HCT116 (cell line): ENCODE measurements around the gene LRRTM3. TPM values are rescaled to one million over a fixed set of nuclear protein-coding genes. Genes with fewer than 3 reads are reported as not detected.

Experiments used
- ATAC-seq: fragments of 200-7000 bp; cut with Tn5 transposase; 2 replicates; pipeline ENCODE4 v1.9.1; 2020; ENCODE audit warnings: mild to moderate bottlenecking, moderate library complexity
- BruUV-seq: library from RNA; stranded (reverse); fragments of 400-500 nt; replicated peaks from 2 replicates; lab custom pipeline; 2021; lab: Mats Ljungman, UMichigan
- CTCF ChIA-PET: fragments of 300-600 bp; sonication (Branson Sonifier 250); formaldehyde crosslinking; loops from one replicate; lab custom pipeline; 2021; ENCODE audit warnings: antibody characterized with exemption; lab: Charles Lee
- POLR2A ChIA-PET: fragments of 300-600, 350-600 bp; sonication (Branson Sonifier 250); formaldehyde crosslinking; loops from one replicate; lab custom pipeline; 2021; ENCODE audit warnings: antibody characterized with exemption; lab: Charles Lee
- RAD21 ChIA-PET, 2 experiments: fragments of 300-600 bp; sonication (Branson Sonifier 250); formaldehyde crosslinking; loops; one replicate each; lab custom pipeline; 2023; ENCODE audit warnings: low total read pairs in 2 of 2; ENCODE audit not compliant: uncharacterized antibody in 2 of 2, unreplicated experiment in 2 of 2, low non-redundant PET in 1 of 2; lab: Charles Lee
- DNase-seq: peaks from one replicate; pipeline ENCODE4 v3.0.0-alpha.2; 2010; ENCODE audit warnings: low read depth, low spot score
- H2AFZ ChIP-seq: fragments of 200-600 bp; shearing (Covaris generic), sonication (generic); 2 replicates; pipeline ENCODE4 v1.6.1; 2017; ENCODE audit warnings: low read depth, mixed run types, mixed read lengths, antibody characterized with exemption, low read length; ENCODE audit not compliant: poor library complexity, severe bottlenecking
- H3K27ac ChIP-seq: 2 replicates; pipeline ENCODE4 v1.5.1; 2012; ENCODE audit warnings: low read depth, low read length
- H3K27me3 ChIP-seq: fragments of 200-600 bp; sonication (generic); 2 replicates; pipeline ENCODE4 v1.6.1; 2016; ENCODE audit warnings: mixed run types, low read length, mixed read lengths; ENCODE audit not compliant: insufficient read depth
- H3K36me3 ChIP-seq, 2 experiments: fragments of 200-500 bp in 1 of 2; fragments of 200-600 bp in 1 of 2; sonication (Bioruptor generic) in 1 of 2; sonication (generic) in 1 of 2; 2 replicates each; pipeline versions ENCODE4 v1.5.1 to v1.6.1; 2014 to 2016; ENCODE audit warnings: low read length in 2 of 2, inconsistent platforms in 1 of 2, mixed read lengths in 1 of 2, mixed run types in 1 of 2; ENCODE audit not compliant: insufficient read depth in 2 of 2, control insufficient read depth in 1 of 2
- H3K4me1 ChIP-seq, 2 experiments: fragments of 200-600 bp in 1 of 2; sonication (generic) in 1 of 2; 2 replicates each; pipeline versions ENCODE4 v1.5.1 to v1.6.1; 2012 to 2017; ENCODE audit warnings: low read length in 2 of 2, inconsistent platforms in 1 of 2, mild to moderate bottlenecking in 1 of 2, mixed read lengths in 1 of 2, mixed run types in 1 of 2, moderate library complexity in 1 of 2; ENCODE audit not compliant: insufficient read depth in 2 of 2, control insufficient read depth in 1 of 2
- H3K4me2 ChIP-seq: fragments of 200-600 bp; sonication (generic); 2 replicates; pipeline ENCODE4 v1.6.1; 2017; ENCODE audit warnings: mixed run types, low read length, mixed read lengths
- H3K4me3 ChIP-seq, 2 experiments: fragments of 200-600 bp in 1 of 2; sonication (generic) in 1 of 2; replicated peaks in 1 of 2; 2 replicates each; pipeline ENCODE4 v1.5.1; 2011 to 2016; ENCODE audit warnings: low read length in 2 of 2, control low read depth in 1 of 2, low read depth in 1 of 2, mild to moderate bottlenecking in 1 of 2, mixed read lengths in 1 of 2, mixed run types in 1 of 2
- H3K79me2 ChIP-seq: fragments of 200-600 bp; sonication (generic); 2 replicates; pipeline ENCODE4 v1.6.1; 2017; ENCODE audit warnings: mild to moderate bottlenecking, mixed run types, low read length, moderate library complexity, mixed read lengths; ENCODE audit not compliant: insufficient read depth
- H3K9ac ChIP-seq: fragments of 200-600 bp; sonication (generic); 2 replicates; pipeline ENCODE4 v1.6.1; 2016; ENCODE audit warnings: low read length, mixed read lengths
- H3K9me2 ChIP-seq: fragments of 200-600 bp; sonication (generic), shearing (Covaris generic); 2 replicates; pipeline ENCODE4 v1.6.1; 2017; ENCODE audit warnings: mixed run types, mild to moderate bottlenecking, moderate library complexity; ENCODE audit not compliant: insufficient read depth
- H3K9me3 ChIP-seq, 2 experiments: fragments of 200-500 bp in 1 of 2; fragments of 200-600 bp in 1 of 2; sonication (Bioruptor generic) in 1 of 2; sonication (generic) in 1 of 2; 2 replicates each; pipeline ENCODE4 v1.6.1; 2014 to 2017; ENCODE audit warnings: low read length in 2 of 2, mixed read lengths in 2 of 2, inconsistent platforms in 1 of 2, low read depth in 1 of 2, mild to moderate bottlenecking in 1 of 2, mixed run types in 1 of 2, moderate library complexity in 1 of 2; ENCODE audit not compliant: control insufficient read depth in 1 of 2, insufficient read depth in 1 of 2
- H4K20me1 ChIP-seq: fragments of 200-600 bp; sonication (generic), shearing (Covaris generic); 2 replicates; pipeline ENCODE4 v1.6.1; 2017; ENCODE audit warnings: mixed run types, mild to moderate bottlenecking, moderate library complexity; ENCODE audit not compliant: insufficient read depth
- ATF3 ChIP-seq: IDR thresholded peaks from 2 replicates; pipeline ENCODE4 v1.6.1; 2012
- CEBPB ChIP-seq: IDR thresholded peaks from 2 replicates; pipeline ENCODE4 v1.6.1; 2012; ENCODE audit warnings: low read depth
- ELF1 ChIP-seq: IDR thresholded peaks from 2 replicates; pipeline ENCODE4 v1.6.1; 2012; ENCODE audit warnings: low read depth, borderline replicate concordance
- EZH2 ChIP-seq: fragments of 200-600 bp; sonication (generic); IDR thresholded peaks from 2 replicates; pipeline ENCODE4 v1.6.1; 2017; ENCODE audit warnings: antibody characterized with exemption, mixed run types
- EZH2phosphoT487 ChIP-seq: fragments of 200-600 bp; IDR thresholded peaks from 2 replicates; pipeline ENCODE4 v1.6.1; 2018; ENCODE audit warnings: antibody characterized with exemption, borderline replicate concordance
- FOSL1 ChIP-seq: IDR thresholded peaks from 2 replicates; pipeline ENCODE4 v1.6.1; 2012; ENCODE audit warnings: low read depth
- JUND ChIP-seq: IDR thresholded peaks from 2 replicates; pipeline ENCODE4 v1.6.1; 2012
- MAX ChIP-seq: IDR thresholded peaks from 2 replicates; pipeline ENCODE4 v1.6.1; 2012
- POLR2AphosphoS5 ChIP-seq: IDR thresholded peaks from 2 replicates; pipeline ENCODE4 v1.6.1; 2011; ENCODE audit warnings: mild to moderate bottlenecking, low read depth, low read length, moderate library complexity
- RAD21 ChIP-seq: IDR thresholded peaks from 2 replicates; pipeline ENCODE4 v1.6.1; 2012; ENCODE audit warnings: low read depth, mild to moderate bottlenecking
- SIN3A ChIP-seq: IDR thresholded peaks from 2 replicates; pipeline ENCODE4 v1.6.1; 2012; ENCODE audit warnings: low read depth
- YY1 ChIP-seq: IDR thresholded peaks from 2 replicates; pipeline ENCODE4 v1.6.1; 2011; ENCODE audit warnings: low read length, low read depth, moderate library complexity, mild to moderate bottlenecking; ENCODE audit not compliant: insufficient replicate concordance; ENCODE audit errors: extremely low read depth
- ZNF274 ChIP-seq: fragments of 200-500 bp; sonication (Bioruptor generic); IDR thresholded peaks from 2 replicates; pipeline ENCODE4 v1.6.1; 2014; ENCODE audit warnings: mild to moderate bottlenecking, low read depth, low read length, inconsistent platforms
- intact Hi-C: fragments of 100-400 bp; cut with micrococcal nuclease; formaldehyde crosslinking; loops from 2 replicates; pipeline ENCODE4 v1.10.0; 2022
- total RNA-seq: library from RNA; stranded (reverse); gene quantifications from one replicate; pipeline ENCODE4 v1.2.1, GENCODE V29; 2021; ENCODE audit not compliant: unreplicated experiment
- TF ChIP-seq, protein P1 (sequence below): IDR thresholded peaks from 2 replicates; pipeline ENCODE4 v1.6.1; 2012; ENCODE audit warnings: low read depth
- TF ChIP-seq, protein P2 (sequence below): IDR thresholded peaks from 2 replicates; pipeline ENCODE4 v1.6.1; 2011; ENCODE audit warnings: mild to moderate bottlenecking, low read length, moderate library complexity; ENCODE audit not compliant: insufficient replicate concordance; ENCODE audit errors: extremely low read depth

LRRTM3 gene
- total RNA-seq, 1 experiment from 2014 or later, result not detected

- TF ChIP-seq, protein P1, sequence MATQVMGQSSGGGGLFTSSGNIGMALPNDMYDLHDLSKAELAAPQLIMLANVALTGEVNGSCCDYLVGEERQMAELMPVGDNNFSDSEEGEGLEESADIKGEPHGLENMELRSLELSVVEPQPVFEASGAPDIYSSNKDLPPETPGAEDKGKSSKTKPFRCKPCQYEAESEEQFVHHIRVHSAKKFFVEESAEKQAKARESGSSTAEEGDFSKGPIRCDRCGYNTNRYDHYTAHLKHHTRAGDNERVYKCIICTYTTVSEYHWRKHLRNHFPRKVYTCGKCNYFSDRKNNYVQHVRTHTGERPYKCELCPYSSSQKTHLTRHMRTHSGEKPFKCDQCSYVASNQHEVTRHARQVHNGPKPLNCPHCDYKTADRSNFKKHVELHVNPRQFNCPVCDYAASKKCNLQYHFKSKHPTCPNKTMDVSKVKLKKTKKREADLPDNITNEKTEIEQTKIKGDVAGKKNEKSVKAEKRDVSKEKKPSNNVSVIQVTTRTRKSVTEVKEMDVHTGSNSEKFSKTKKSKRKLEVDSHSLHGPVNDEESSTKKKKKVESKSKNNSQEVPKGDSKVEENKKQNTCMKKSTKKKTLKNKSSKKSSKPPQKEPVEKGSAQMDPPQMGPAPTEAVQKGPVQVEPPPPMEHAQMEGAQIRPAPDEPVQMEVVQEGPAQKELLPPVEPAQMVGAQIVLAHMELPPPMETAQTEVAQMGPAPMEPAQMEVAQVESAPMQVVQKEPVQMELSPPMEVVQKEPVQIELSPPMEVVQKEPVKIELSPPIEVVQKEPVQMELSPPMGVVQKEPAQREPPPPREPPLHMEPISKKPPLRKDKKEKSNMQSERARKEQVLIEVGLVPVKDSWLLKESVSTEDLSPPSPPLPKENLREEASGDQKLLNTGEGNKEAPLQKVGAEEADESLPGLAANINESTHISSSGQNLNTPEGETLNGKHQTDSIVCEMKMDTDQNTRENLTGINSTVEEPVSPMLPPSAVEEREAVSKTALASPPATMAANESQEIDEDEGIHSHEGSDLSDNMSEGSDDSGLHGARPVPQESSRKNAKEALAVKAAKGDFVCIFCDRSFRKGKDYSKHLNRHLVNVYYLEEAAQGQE, result no peak
- TF ChIP-seq ZNF274, result no peak
- no peak for TF ChIP-seq ELF1
- TF ChIP-seq YY1, result no peak
- TF ChIP-seq MAX, result no peak
- no peak for TF ChIP-seq ATF3
- TF ChIP-seq RAD21, result no peak
Observed at GRCh38 chr10:66910671-66911070, 15.2 kb upstream of the LRRTM3 start (continued).

DNA sequence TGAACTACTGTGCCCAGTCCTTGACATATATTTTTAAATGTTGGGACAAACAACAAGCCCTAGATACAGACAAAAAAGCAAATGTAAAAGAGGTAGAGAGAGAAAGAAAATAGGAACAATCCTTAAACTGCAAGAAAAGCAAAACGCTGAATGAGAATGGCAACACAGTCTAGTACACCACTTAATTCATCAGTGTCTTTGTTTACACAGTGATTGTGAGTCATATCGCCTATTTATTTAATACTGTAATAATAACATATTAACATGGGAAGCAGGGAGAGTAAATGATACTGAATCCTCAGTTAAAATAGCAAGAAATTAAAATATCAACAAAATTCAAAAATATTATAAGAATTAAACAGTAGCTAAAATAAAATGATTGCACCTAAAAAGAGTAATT is 9.8 kb upstream of the LRRTM3 start:
- H3K9me2 ChIP-seq, result no peaks in the 10 kb centered on the region
- no peak overlapping the region for H3K27ac ChIP-seq
- no peaks in the 10 kb centered on the region for H3K9me3 ChIP-seq
- no peak for DNase-seq
- H4K20me1 ChIP-seq, result no peaks in the 10 kb centered on the region
- H3K4me1 ChIP-seq, result no peaks in the 10 kb centered on the region
- H3K36me3 ChIP-seq, result no peaks in the 10 kb centered on the region
- H3K27me3 ChIP-seq, result no peaks in the 10 kb centered on the region
- no TSS peak for BruUV-seq
- ChIA-PET POLR2A (no interaction called here), RAD21 (no interaction called here), CTCF (interaction anchor here (2.1 kb wide), 1 partner anchor 10 kb away, joined by 8 read pairs; the partner anchor contains the start of gene LRRTM3)
- no peaks in the 10 kb centered on the region for H3K79me2 ChIP-seq
- intact Hi-C loops, result no loop called here
- no peak for ATAC-seq
- H3K9ac ChIP-seq, result no peak overlapping the region
- H3K4me3 ChIP-seq, result no peak overlapping the region
- H3K4me2 ChIP-seq, result no peak overlapping the region
- H2AFZ ChIP-seq, result no peak overlapping the region
- TF ChIP-seq JUND (no peak), CEBPB (no peak), ZNF274 (no peak), FOSL1 (no peak), ELF1 (no peak), SIN3A (no peak), ATF3 (no peak), EZH2phosphoT487 (no peak), EZH2 (no peak), POLR2AphosphoS5 (no peak)
- TF ChIP-seq, protein P2, sequence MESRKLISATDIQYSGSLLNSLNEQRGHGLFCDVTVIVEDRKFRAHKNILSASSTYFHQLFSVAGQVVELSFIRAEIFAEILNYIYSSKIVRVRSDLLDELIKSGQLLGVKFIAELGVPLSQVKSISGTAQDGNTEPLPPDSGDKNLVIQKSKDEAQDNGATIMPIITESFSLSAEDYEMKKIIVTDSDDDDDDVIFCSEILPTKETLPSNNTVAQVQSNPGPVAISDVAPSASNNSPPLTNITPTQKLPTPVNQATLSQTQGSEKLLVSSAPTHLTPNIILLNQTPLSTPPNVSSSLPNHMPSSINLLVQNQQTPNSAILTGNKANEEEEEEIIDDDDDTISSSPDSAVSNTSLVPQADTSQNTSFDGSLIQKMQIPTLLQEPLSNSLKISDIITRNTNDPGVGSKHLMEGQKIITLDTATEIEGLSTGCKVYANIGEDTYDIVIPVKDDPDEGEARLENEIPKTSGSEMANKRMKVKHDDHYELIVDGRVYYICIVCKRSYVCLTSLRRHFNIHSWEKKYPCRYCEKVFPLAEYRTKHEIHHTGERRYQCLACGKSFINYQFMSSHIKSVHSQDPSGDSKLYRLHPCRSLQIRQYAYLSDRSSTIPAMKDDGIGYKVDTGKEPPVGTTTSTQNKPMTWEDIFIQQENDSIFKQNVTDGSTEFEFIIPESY, result no peak
- TF ChIP-seq, protein P1, result no peak
